HepG2 (cell line): ENCODE measurements around the gene CCDC117. TPM values are rescaled to one million over a fixed set of nuclear protein-coding genes. Genes with fewer than 3 reads are reported as not detected.

Experiments used
- CHD2 ChIP-seq: IDR thresholded peaks from 2 replicates; pipeline ENCODE4 v1.6.1; 2011; ENCODE audit warnings: low read depth, low read length, improper control_type of control experiment
- MYC ChIP-seq: sonication (generic); formaldehyde crosslinking; IDR thresholded peaks from 2 replicates; pipeline ENCODE4 v1.9.0; 2021; ENCODE audit warnings: missing genetic modification reagents, borderline replicate concordance
- NONO ChIP-seq, 2 experiments: fragments of 450-650 bp in 1 of 2; sonication (generic) in 1 of 2; formaldehyde crosslinking in 1 of 2; IDR thresholded peaks in 1 of 2; conservative IDR thresholded peaks in 1 of 2; 2 replicates each; pipeline versions ENCODE4 v1.6.1 to v1.8.0; 2017 to 2022; ENCODE audit warnings: mild to moderate bottlenecking in 1 of 2, missing genetic modification reagents in 1 of 2, moderate library complexity in 1 of 2
- SIN3A ChIP-seq: IDR thresholded peaks from 2 replicates; pipeline ENCODE4 v1.6.1; 2011; ENCODE audit warnings: low read depth, mild to moderate bottlenecking, control low read depth, low read length, borderline replicate concordance
- SNAPC2 ChIP-seq: sonication (generic); formaldehyde crosslinking; IDR thresholded peaks from 2 replicates; pipeline ENCODE4 v1.8.1; 2022; ENCODE audit warnings: mild to moderate bottlenecking, missing genetic modification reagents
- STAT5B ChIP-seq: sonication (generic); formaldehyde crosslinking; IDR thresholded peaks from 2 replicates; pipeline ENCODE4 v1.4.0; 2020; ENCODE audit warnings: missing genetic modification reagents
- TBP ChIP-seq: sonication (generic); formaldehyde crosslinking; IDR thresholded peaks from 2 replicates; pipeline ENCODE4 v1.5.0; 2020; ENCODE audit warnings: missing genetic modification reagents
- ZFP36L1 ChIP-seq: sonication (generic); formaldehyde crosslinking; IDR thresholded peaks from 2 replicates; pipeline ENCODE4 v1.8.0; 2022; ENCODE audit warnings: mild to moderate bottlenecking, missing genetic modification reagents, moderate library complexity
- ZNF564 ChIP-seq: sonication (generic); formaldehyde crosslinking; IDR thresholded peaks from 2 replicates; pipeline ENCODE4 v1.8.1; 2023; ENCODE audit warnings: mild to moderate bottlenecking, missing genetic modification reagents
- polyA plus RNA-seq, 8 experiments: library from polyadenylated mRNA; depleted of rRNA in 3 of 8; stranded (reverse) in 7 of 8; unstranded in 1 of 8; fragments of >200 nt; fragmentation: Illumina TruSeq in 4 of 8; extraction: Trizol in 4 of 8; gene quantifications; 2 replicates each; pipeline versions ENCODE4 v1.2.1 to v1.2.3, GENCODE V29; 2011 to 2016; ENCODE audit warnings: low read depth in 4 of 8, missing spikeins in 1 of 8, mixed read lengths in 1 of 8; ENCODE audit not compliant: insufficient read depth in 1 of 8
- total RNA-seq, 5 experiments: library from RNA; depleted of rRNA; stranded (reverse); fragments of >200 nt; fragmentation: Illumina TruSeq; extraction: Trizol; gene quantifications; 2 replicates each; pipeline ENCODE4 v1.2.3, GENCODE V29; 2016; ENCODE audit warnings: low read depth in 1 of 5
- TF ChIP-seq, protein P1 (sequence below): sonication (generic); formaldehyde crosslinking; IDR thresholded peaks from 2 replicates; pipeline ENCODE4 v1.5.0; 2020; ENCODE audit warnings: missing genetic modification reagents
- TF ChIP-seq, protein P2 (sequence below): sonication (generic); formaldehyde crosslinking; IDR thresholded peaks from 2 replicates; pipeline ENCODE4 v1.4.0; 2020; ENCODE audit warnings: missing genetic modification reagents

CCDC117 gene
- total and polyA plus RNA-seq, 2 of the 13 experiments (the other 11 are each of a cell fraction or from before 2014, with no cell fraction given): 12.6 to 34.2 TPM

DNA sequence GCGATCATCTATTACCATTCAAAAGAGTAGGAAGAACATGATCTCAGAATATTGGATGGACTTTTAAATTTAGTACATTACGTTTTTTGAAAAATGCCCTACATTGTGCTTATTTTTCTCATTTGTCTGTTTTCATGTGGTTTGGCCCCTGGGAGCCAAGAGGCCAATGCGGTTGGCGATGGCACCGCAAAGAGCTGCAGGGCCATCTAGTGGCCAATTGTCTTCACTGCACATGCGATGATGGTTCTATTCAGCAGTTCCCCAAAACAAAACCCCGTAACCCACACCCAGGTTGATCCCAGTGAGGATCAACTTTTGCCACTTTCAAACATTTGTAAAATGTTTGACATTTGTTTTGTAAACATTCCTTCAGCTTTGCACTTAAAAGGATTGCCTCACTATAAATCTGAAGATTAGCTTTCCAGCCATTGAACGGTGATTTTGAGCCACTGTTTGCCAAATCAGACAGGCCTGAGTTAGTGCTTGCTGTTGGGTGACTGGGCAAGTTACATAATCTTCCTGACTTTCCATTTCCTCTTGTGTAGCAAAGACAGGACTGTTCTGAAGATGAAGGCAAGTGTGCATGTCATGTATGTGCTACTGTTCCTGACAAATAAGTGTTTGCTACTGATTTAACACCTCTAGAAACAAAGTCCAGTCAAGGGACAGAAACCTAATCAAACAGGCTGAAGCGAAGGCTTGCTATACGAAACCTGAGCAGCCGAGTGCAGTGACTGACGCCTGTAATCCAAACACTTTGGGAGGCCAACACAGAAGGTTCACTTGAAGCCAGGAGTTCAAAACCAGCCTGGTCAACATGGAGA, 57.1 kb downstream of the CCDC117 start (continued):
- TF ChIP-seq, protein P1, sequence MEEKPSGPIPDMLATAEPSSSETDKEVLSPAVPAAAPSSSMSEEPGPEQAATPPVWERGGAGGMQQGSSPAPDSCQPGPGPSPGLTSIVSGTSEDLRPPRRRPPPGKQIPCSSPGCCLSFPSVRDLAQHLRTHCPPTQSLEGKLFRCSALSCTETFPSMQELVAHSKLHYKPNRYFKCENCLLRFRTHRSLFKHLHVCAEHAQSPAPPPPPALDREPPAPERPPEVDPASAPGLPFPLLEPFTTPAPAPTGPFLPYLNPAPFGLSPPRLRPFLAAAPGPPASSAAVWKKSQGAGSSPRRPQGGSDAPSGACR: peak; percentile 61; the same call in 1 of the 2 replicates
- 0 out of 2 replicates have a peak, but pooled peaks have one; percentile 13 for TF ChIP-seq STAT5B (CRISPR knock-in tag)
- TF ChIP-seq, protein P2, sequence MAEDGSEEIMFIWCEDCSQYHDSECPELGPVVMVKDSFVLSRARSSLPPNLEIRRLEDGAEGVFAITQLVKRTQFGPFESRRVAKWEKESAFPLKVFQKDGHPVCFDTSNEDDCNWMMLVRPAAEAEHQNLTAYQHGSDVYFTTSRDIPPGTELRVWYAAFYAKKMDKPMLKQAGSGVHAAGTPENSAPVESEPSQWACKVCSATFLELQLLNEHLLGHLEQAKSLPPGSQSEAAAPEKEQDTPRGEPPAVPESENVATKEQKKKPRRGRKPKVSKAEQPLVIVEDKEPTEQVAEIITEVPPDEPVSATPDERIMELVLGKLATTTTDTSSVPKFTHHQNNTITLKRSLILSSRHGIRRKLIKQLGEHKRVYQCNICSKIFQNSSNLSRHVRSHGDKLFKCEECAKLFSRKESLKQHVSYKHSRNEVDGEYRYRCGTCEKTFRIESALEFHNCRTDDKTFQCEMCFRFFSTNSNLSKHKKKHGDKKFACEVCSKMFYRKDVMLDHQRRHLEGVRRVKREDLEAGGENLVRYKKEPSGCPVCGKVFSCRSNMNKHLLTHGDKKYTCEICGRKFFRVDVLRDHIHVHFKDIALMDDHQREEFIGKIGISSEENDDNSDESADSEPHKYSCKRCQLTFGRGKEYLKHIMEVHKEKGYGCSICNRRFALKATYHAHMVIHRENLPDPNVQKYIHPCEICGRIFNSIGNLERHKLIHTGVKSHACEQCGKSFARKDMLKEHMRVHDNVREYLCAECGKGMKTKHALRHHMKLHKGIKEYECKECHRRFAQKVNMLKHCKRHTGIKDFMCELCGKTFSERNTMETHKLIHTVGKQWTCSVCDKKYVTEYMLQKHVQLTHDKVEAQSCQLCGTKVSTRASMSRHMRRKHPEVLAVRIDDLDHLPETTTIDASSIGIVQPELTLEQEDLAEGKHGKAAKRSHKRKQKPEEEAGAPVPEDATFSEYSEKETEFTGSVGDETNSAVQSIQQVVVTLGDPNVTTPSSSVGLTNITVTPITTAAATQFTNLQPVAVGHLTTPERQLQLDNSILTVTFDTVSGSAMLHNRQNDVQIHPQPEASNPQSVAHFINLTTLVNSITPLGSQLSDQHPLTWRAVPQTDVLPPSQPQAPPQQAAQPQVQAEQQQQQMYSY (CRISPR knock-in tag): no peak
- no peak for TF ChIP-seq NONO (IDR thresholded peaks at IDR 0.05)
- TF ChIP-seq NONO (CRISPR knock-in tag; conservative IDR thresholded peaks at IDR 0.05): peak; percentile 20; the same call in 1 of the 2 replicates
- TF ChIP-seq CHD2: no peak
- TF ChIP-seq MYC (CRISPR knock-in tag): peak; percentile 53; the same call in 1 of the 2 replicates
- no peak for TF ChIP-seq ZFP36L1 (CRISPR knock-in tag)
- TF ChIP-seq TBP (CRISPR knock-in tag): no peak
- peak; percentile 67; the same call in 1 of the 2 replicates for TF ChIP-seq SIN3A
- peak; percentile 81; the same call in 1 of the 2 replicates for TF ChIP-seq SNAPC2 (CRISPR knock-in tag)
- TF ChIP-seq ZNF564: no peak; the same call in 1 of the 2 replicates
